SH-SY5Y (cell line): Measurements from ENCODE around the gene AHR.

Experiments
- GATA2 ChIP-seq: IDR thresholded peaks from 2 replicates; pipeline ENCODE4 v1.6.1; 2011; ENCODE audit warnings: mild to moderate bottlenecking, low read depth, low read length
- GATA3 ChIP-seq: IDR thresholded peaks from 2 replicates; pipeline ENCODE4 v1.6.1; 2011; ENCODE audit warnings: low read depth, mild to moderate bottlenecking, low read length, moderate library complexity

DNA sequence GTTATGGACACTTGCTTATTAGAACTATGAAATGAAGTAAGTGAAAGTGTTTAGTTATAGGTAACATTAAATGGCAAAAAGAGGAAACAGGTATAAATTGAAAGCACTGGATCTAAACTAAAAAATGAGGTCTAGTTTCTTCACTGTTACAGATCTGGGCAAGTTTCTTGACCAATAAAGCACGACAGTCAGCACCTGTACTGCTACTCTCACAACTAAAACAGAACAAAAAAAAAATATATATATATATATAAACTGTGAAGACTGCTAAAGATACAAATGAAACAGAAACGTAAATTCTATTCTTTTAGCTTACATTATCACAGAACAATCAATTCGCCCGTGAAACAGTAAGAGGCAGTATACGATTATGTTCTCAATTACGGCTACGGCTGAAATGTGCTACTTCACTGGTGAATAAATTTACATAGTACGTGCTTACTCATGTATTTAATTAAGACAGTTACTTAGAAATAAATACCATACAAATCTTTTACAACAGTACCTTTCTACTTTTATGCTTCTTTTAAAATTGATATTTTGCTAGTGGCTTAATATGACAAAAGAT, 4.2 kb downstream of the AHR start:
- no peak for TF ChIP-seq GATA3
- TF ChIP-seq GATA2: no peak
